Adrenal gland (tissue), 12 donors: ENCODE results near the gene IFT52. TPM values are rescaled to one million over a fixed set of nuclear protein-coding genes. Genes with fewer than 3 reads are reported as not detected.

ENCODE experiments used
- DNase-seq, 7 donors: peaks; one replicate each; pipeline ENCODE4 v3.0.0-alpha.2; 2019 to 2020
- H3K27ac ChIP-seq, 5 donors: fragments of 200-600 bp; sonication (generic) in 4 of 5; 1 replicate in 3 of 5; 2 replicates in 2 of 5; pipeline versions ENCODE4 v1.5.1 to v1.8.0; 2016 to 2020; ENCODE audit warnings: mild to moderate bottlenecking in 1 of 5
- H3K27me3 ChIP-seq: fragments of 200-600 bp; 2 replicates; pipeline ENCODE4 v1.8.0; 2021
- H3K36me3 ChIP-seq, 2 donors: fragments of 200-600 bp; replicated peaks in 1 of 2; 1 replicate in 1 of 2; 2 replicates in 1 of 2; pipeline versions ENCODE4 v1.5.1 to v1.8.0; 2018 to 2022
- H3K4me1 ChIP-seq, 2 donors: fragments of 200-600 bp; replicated peaks in 1 of 2; 1 replicate in 1 of 2; 2 replicates in 1 of 2; pipeline versions ENCODE4 v1.5.1 to v1.8.0; 2018 to 2021
- H3K4me3 ChIP-seq, 4 donors: fragments of 200-600 bp; sonication (generic) in 3 of 4; one replicate each; pipeline ENCODE4 v1.5.1; 2016 to 2018
- H3K9me3 ChIP-seq, 3 donors: fragments of 200-600 bp; sonication (generic) in 1 of 3; replicated peaks in 1 of 3; 1 replicate in 2 of 3; 2 replicates in 1 of 3; pipeline versions ENCODE4 v1.5.1 to v1.8.0; 2016 to 2021
- POLR2A ChIP-seq, 2 donors: fragments of 450-650 bp; IDR thresholded peaks; one replicate each; pipeline ENCODE4 v1.6.1; 2017; ENCODE audit warnings: antibody characterized with exemption in 2 of 2, mild to moderate bottlenecking in 2 of 2, moderate library complexity in 1 of 2
- WGBS, 4 donors: extraction: QIAGEN DNeasy Blood & Tissue Kit in 2 of 4; methylation state at CpG; one replicate each; pipeline versions ENCODE4 v1.1.5 to v1.1.7; 2013 to 2017; 5-methylcytosine and 5-hydroxymethylcytosine counted together
- intact Hi-C, 2 donors: fragments of 100-400 bp; cut with DNase I; formaldehyde crosslinking; loops; one replicate each; pipeline versions ENCODE4 v1.14.1 to v1.15.0; 2022 to 2023
- polyA plus RNA-seq, 3 donors: library from polyadenylated mRNA; stranded (reverse); fragments of 200-250 nt in 2 of 3; fragments of 350-450 nt in 1 of 3; fragmentation: Illumina TruSeq in 1 of 3; extraction: RNeasy Lipid Tissue Mini Kit (QIAGEN cat#74804) in 1 of 3; gene quantifications; one replicate each; pipeline ENCODE4 v1.2.3, GENCODE V29; 2013 to 2014
- total RNA-seq, 9 donors: library from RNA; depleted of rRNA in 4 of 9; stranded (reverse); fragments of >200 nt in 4 of 9; fragments of 120-200 nt in 1 of 9; fragmentation: NEBNext Ultra II Directional in 1 of 9; extraction: Animal tissue kit (Norgen Biotek cat#: 25700) in 1 of 9; gene quantifications; one replicate each; pipeline versions ENCODE4 v1.1.0 to v1.2.4, GENCODE V29; 2013 to 2023
- TF ChIP-seq, protein P1 (sequence below), 6 experiments: fragments of 450-650 bp in 4 of 6; fragments of 200-600 bp in 2 of 6; sonication (generic) in 1 of 6; IDR thresholded peaks; 1 replicate in 5 of 6; 2 replicates in 1 of 6; pipeline versions ENCODE4 v1.5.1 to v1.8.0; 2016 to 2021; ENCODE audit warnings: antibody characterized with exemption in 6 of 6, mild to moderate bottlenecking in 2 of 6, moderate library complexity in 1 of 6
- donor health status: healthy with polysubstance abuse.
- donor health status: Bipolar disorder and iron deficiency.
- donor health status: DM: yes; HTN: yes; CAD: no.
- donor health status: DM: no; HTN: no; CAD: no.
- donor health status: DM: no; HTN: no; CAD: no.
- donor health status: DM: yes; HTN: yes; CAD: no.

Gene IFT52
- total and polyA plus RNA-seq, 12 donors = 12.5 to 52.6 (median 22.8) TPM

DNA sequence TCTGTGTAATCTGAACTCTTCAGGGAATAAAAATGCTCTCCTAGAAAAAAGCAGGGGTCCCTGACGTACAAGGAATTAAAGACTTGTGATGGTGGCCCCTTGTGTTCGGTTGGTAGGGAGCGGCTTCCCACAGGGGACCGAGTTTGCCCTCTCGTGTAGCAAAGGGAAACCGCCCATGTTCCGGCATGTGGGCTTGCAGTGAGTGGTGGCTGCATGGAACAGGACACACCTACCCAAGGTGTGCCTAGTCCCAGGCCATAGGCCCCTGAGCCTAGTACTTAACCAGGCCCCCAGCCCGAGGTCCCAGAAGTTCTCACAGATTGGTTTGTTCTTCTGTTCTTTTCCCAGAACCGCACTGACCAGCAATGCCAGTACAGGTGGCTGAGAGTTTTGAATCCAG, 91.7 kb downstream of the IFT52 start:
- intact Hi-C loops = no loop called here
- no peak for DNase-seq
- no peaks in the 10 kb centered on the region for H3K9me3 ChIP-seq
- H3K27ac ChIP-seq = no peak overlapping the region
- H3K4me3 ChIP-seq = no peak overlapping the region
- H3K27me3 ChIP-seq = no peaks in the 10 kb centered on the region
- no peaks in the 10 kb centered on the region for H3K36me3 ChIP-seq
- 92 to 97% (median 96%) methylated on average over 7 to 9 of the region's 9 CpGs for WGBS, 4 donors
- H3K4me1 ChIP-seq = no peaks in the 10 kb centered on the region
- no peak for TF ChIP-seq POLR2A (IDR thresholded peaks at IDR 0.05)

DNA sequence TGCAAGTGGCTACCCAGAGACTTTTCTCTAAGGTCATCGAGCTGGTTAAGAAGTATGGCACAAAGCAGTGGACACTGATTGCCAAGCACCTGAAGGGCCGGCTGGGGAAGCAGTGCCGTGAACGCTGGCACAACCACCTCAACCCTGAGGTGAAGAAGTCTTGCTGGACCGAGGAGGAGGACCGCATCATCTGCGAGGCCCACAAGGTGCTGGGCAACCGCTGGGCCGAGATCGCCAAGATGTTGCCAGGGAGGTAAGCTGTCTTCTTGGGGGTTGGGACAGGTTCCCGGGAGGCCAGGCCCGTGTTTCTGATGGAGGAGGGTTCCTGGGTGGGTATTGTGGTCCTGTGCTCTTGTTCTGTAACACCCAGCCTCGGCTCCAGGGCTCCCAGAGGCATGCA, 96.1 kb downstream of the IFT52 start:
- Histone ChIP-seq H3K4me3 (no peak overlapping the region), H3K9me3 (no peaks in the 10 kb centered on the region), H3K4me1 (no peaks in the 10 kb centered on the region), H3K27me3 (no peaks in the 10 kb centered on the region), H3K27ac (no peak overlapping the region), H3K36me3 (no peaks in the 10 kb centered on the region)
- WGBS, 4 donors = 90 to 98% (median 95%) methylated on average over 5 to 13 of the region's 13 CpGs
- intact Hi-C loops = no loop called here
- DNase-seq = no peak
- TF ChIP-seq POLR2A (IDR thresholded peaks at IDR 0.05) = no peak
- TF ChIP-seq, protein P1, sequence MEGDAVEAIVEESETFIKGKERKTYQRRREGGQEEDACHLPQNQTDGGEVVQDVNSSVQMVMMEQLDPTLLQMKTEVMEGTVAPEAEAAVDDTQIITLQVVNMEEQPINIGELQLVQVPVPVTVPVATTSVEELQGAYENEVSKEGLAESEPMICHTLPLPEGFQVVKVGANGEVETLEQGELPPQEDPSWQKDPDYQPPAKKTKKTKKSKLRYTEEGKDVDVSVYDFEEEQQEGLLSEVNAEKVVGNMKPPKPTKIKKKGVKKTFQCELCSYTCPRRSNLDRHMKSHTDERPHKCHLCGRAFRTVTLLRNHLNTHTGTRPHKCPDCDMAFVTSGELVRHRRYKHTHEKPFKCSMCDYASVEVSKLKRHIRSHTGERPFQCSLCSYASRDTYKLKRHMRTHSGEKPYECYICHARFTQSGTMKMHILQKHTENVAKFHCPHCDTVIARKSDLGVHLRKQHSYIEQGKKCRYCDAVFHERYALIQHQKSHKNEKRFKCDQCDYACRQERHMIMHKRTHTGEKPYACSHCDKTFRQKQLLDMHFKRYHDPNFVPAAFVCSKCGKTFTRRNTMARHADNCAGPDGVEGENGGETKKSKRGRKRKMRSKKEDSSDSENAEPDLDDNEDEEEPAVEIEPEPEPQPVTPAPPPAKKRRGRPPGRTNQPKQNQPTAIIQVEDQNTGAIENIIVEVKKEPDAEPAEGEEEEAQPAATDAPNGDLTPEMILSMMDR (IDR thresholded peaks at IDR 0.05) = no peak

DNA sequence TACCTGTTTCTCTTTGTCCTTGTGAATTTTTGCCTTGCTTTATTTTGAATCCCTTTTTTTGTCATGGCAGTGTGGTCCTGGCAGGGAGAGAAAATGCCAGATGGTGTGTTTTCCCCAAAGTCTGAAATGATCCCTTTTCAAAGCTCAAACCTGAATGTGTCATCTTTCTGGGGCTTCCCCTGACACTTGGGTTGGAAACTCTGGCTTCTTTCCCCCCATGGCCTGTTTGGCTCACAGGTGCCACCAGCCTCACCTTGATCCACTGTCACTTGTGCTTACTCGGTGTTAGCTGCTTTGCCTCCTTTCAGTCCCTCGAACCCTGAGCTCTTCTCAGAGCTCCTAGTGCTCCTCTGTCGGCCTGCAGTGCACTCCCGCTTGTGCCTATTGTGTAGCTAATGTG, 98.4 kb downstream of the IFT52 start:
- no peak for DNase-seq

DNA sequence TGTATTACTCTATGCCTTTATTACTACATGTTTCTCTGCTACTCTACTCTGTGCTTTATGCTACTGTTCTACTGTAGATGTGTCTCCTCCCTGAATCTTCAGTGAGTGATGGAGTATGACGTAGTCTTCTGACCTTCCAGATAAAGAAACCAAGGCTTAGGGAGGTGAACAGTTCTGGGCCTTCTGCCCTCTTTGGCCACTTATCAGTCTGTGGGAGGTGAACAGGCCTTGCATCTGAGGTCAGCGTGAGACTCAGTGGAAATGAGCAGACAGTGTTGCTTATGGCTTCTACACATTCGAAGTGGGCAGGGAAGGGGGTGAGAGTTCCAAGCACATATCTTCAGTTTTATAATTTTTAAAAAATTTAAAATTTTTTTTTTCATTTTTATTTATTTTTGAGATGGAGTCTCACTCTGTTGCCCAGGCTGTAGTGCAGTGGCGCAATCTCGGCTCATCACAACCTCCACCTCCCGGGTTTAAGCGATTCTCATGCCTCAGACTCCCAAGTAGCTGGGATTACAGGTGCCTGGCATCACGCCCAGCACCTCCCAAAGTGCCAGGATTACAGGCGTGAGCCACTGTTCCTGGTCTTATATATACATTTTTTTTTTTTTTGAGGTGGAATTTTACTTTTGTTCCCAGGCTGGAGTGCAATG, 100.3 kb downstream of the IFT52 start:
- H3K9me3 ChIP-seq = no peaks in the 10 kb centered on the region
- no peak for TF ChIP-seq POLR2A (IDR thresholded peaks at IDR 0.05)
- TF ChIP-seq, protein P1 (IDR thresholded peaks at IDR 0.05) = no peak
- intact Hi-C loops = loop anchor here (5.0 to 10.0 kb wide), 3 partner anchors 154 to 239 kb away; no protein-coding TSS in a partner anchor
- H3K27ac ChIP-seq = no peak overlapping the region
- H3K27me3 ChIP-seq = no peaks in the 10 kb centered on the region
- no peaks in the 10 kb centered on the region for H3K4me1 ChIP-seq
- DNase-seq = peak in 6 of 7 donors; percentile 23 to 71 (median 44)
- WGBS, 4 donors = 69 to 72% (median 71%) methylated on average over 9 of the region's 9 CpGs
- no peak overlapping the region for H3K4me3 ChIP-seq
- no peaks in the 10 kb centered on the region for H3K36me3 ChIP-seq

More for the DNA sequence above, 98.4 kb downstream of the IFT52 start:
- Histone ChIP-seq H3K36me3 (no peaks in the 10 kb centered on the region), H3K4me3 (no peak overlapping the region), H3K27ac (no peak overlapping the region), H3K27me3 (no peaks in the 10 kb centered on the region), H3K9me3 (no peaks in the 10 kb centered on the region), H3K4me1 (no peaks in the 10 kb centered on the region)
- intact Hi-C loops = no loop called here
- TF ChIP-seq, protein P1 (IDR thresholded peaks at IDR 0.05) = no peak
- TF ChIP-seq POLR2A (IDR thresholded peaks at IDR 0.05) = no peak
- WGBS, 4 donors = 86 to 98% (median 93%) methylated on average over 4 of the region's 4 CpGs
